Endothelial cell of umbilical vein (primary cell): ENCODE data around the gene SATB2. TPM values are rescaled to one million over a fixed set of nuclear protein-coding genes. Genes with fewer than 3 reads are reported as not detected.

Source experiments
- BruUV-seq: library from RNA; stranded (reverse); fragments of 400-500 nt; replicated peaks from 2 replicates; lab custom pipeline; 2021; lab: Mats Ljungman, UMichigan
- CTCF ChIA-PET: fragments of 300-600, 350-600 bp; sonication (Branson Sonifier 250); formaldehyde crosslinking; loops from one replicate; lab custom pipeline; 2021; ENCODE audit warnings: antibody characterized with exemption, inconsistent platforms; lab: Charles Lee
- POLR2A ChIA-PET: fragments of 300-600, 350-600 bp; sonication (Branson Sonifier 250); formaldehyde crosslinking; loops from one replicate; lab custom pipeline; 2021; ENCODE audit warnings: antibody characterized with exemption, inconsistent platforms; lab: Charles Lee
- DNase-seq: peaks from one replicate; pipeline ENCODE4 v3.0.0-alpha.2; 2011; ENCODE audit warnings: low read depth, low spot score
- FAIRE-seq: peaks from 2 replicates; lab custom pipeline; 2011; peaks lifted over from hg19 to GRCh38; lab: Jason Lieb, UNC
- H2AFZ ChIP-seq: 2 replicates; pipeline ENCODE4 v1.6.0; 2012; ENCODE audit warnings: low read depth, low read length, control low read depth, inconsistent platforms
- H3K27ac ChIP-seq: 2 replicates; pipeline ENCODE4 v1.5.1; 2011; ENCODE audit warnings: low read depth, mild to moderate bottlenecking, control low read depth, low read length, moderate library complexity; ENCODE audit not compliant: insufficient read depth
- H3K27me3 ChIP-seq, 2 experiments: 2 replicates each; pipeline versions ENCODE4 v1.6.0 to v1.6.1; 2011; ENCODE audit warnings: low read length in 2 of 2, mixed read lengths in 1 of 2; ENCODE audit not compliant: control insufficient read depth in 2 of 2, insufficient read depth in 2 of 2
- H3K36me3 ChIP-seq, 2 experiments: 2 replicates in 1 of 2; 3 replicates in 1 of 2; pipeline ENCODE4 v1.5.1; 2011; ENCODE audit warnings: low read length in 2 of 2, mild to moderate bottlenecking in 1 of 2, moderate library complexity in 1 of 2; ENCODE audit not compliant: control insufficient read depth in 2 of 2, insufficient read depth in 2 of 2; ENCODE audit errors: extremely low read depth in 1 of 2
- H3K4me1 ChIP-seq: 3 replicates; pipeline ENCODE4 v1.5.1; 2011; ENCODE audit warnings: mild to moderate bottlenecking, low read length; ENCODE audit not compliant: control insufficient read depth, insufficient read depth; ENCODE audit errors: extremely low read depth
- H3K4me2 ChIP-seq: 2 replicates; pipeline ENCODE4 v1.6.1; 2011; ENCODE audit warnings: low read length, control low read depth, mixed read lengths; ENCODE audit not compliant: insufficient read depth
- H3K4me3 ChIP-seq, 3 experiments: fragments of 200-600 bp in 1 of 3; sonication (generic), shearing (Covaris generic) in 1 of 3; replicated peaks in 1 of 3; 2 replicates each; pipeline ENCODE4 v1.5.1; 2011 to 2016; ENCODE audit warnings: control low read depth in 3 of 3, low read length in 3 of 3, mild to moderate bottlenecking in 2 of 3, inconsistent platforms in 1 of 3, low read depth in 1 of 3, moderate library complexity in 1 of 3; ENCODE audit not compliant: insufficient read depth in 1 of 3
- H3K79me2 ChIP-seq: 2 replicates; pipeline ENCODE4 v1.6.0; 2012; ENCODE audit warnings: low read length, inconsistent platforms; ENCODE audit not compliant: control insufficient read depth, insufficient read depth
- H3K9ac ChIP-seq: replicated peaks from 2 replicates; pipeline ENCODE3; 2011; ENCODE audit warnings: low read length, control low read depth; ENCODE audit not compliant: insufficient read depth; ENCODE audit errors: extremely low read depth
- H3K9me1 ChIP-seq: replicated peaks from 3 replicates; pipeline ENCODE4 v1.6.0; 2011; ENCODE audit warnings: mild to moderate bottlenecking, low read length; ENCODE audit not compliant: control insufficient read depth, insufficient read depth; ENCODE audit errors: extremely low read depth
- H3K9me3 ChIP-seq: replicated peaks from 2 replicates; pipeline ENCODE4 v1.5.1; 2012; ENCODE audit warnings: low read length, inconsistent platforms; ENCODE audit not compliant: control insufficient read depth, insufficient read depth
- H4K20me1 ChIP-seq: replicated peaks from 2 replicates; pipeline ENCODE3; 2011; ENCODE audit warnings: mild to moderate bottlenecking, low read length; ENCODE audit not compliant: control insufficient read depth, insufficient read depth; ENCODE audit errors: extremely low read depth
- CTCF ChIP-seq, 2 donors: IDR thresholded peaks; 1 replicate in 1 of 2; 2 replicates in 1 of 2; pipeline ENCODE4 v1.5.1; 2011; ENCODE audit warnings: low read length in 2 of 2, mild to moderate bottlenecking in 2 of 2, moderate library complexity in 2 of 2, control low read depth in 1 of 2, inconsistent platforms in 1 of 2, low read depth in 1 of 2; ENCODE audit not compliant: insufficient read depth in 1 of 2; ENCODE audit errors: extremely low read depth in 1 of 2
- EZH2 ChIP-seq: IDR thresholded peaks from 2 replicates; pipeline ENCODE4 v1.6.1; 2012; ENCODE audit warnings: borderline replicate concordance, low read depth, mild to moderate bottlenecking, moderate library complexity, low read length, inconsistent platforms; ENCODE audit not compliant: severe bottlenecking
- FOS ChIP-seq: IDR thresholded peaks from 2 replicates; pipeline ENCODE4 v1.6.1; 2011; ENCODE audit warnings: mild to moderate bottlenecking, low read length, moderate library complexity, borderline replicate concordance; ENCODE audit not compliant: insufficient read depth
- GATA2 ChIP-seq: IDR thresholded peaks from 2 replicates; pipeline ENCODE4 v1.7.0; 2011; ENCODE audit warnings: low read depth, mild to moderate bottlenecking, moderate library complexity, mixed read lengths, low read length; ENCODE audit not compliant: insufficient read length, insufficient read depth
- JUN ChIP-seq: IDR thresholded peaks from 2 replicates; pipeline ENCODE4 v1.6.1; 2011; ENCODE audit warnings: borderline replicate concordance, low read depth; ENCODE audit not compliant: insufficient read length, insufficient read depth
- MAX ChIP-seq: IDR thresholded peaks from 2 replicates; pipeline ENCODE4 v1.6.1; 2011; ENCODE audit not compliant: insufficient read depth, insufficient read length
- MYC ChIP-seq: IDR thresholded peaks from one replicate; pipeline ENCODE4 v1.6.1; 2011; ENCODE audit warnings: mild to moderate bottlenecking, low read depth, low read length
- POLR2A ChIP-seq: IDR thresholded peaks from 2 replicates; pipeline ENCODE4 v1.6.1; 2012; ENCODE audit warnings: low read depth, mild to moderate bottlenecking, control low read depth, low read length
- POLR2AphosphoS5 ChIP-seq: IDR thresholded peaks from 2 replicates; pipeline ENCODE4 v1.6.1; 2012; ENCODE audit warnings: low read depth, mild to moderate bottlenecking, control low read depth, low read length, moderate library complexity; ENCODE audit not compliant: insufficient read depth
- dilution Hi-C: fragments of 300-500 bp; cut with MboI; formaldehyde crosslinking; loops from one replicate; pipeline ENCODE4 v1.15.0; 2019; ENCODE audit warnings: low sequenced_read_pairs; ENCODE audit not compliant: extremely low pct_ligation_motif_present
- intact Hi-C: fragments of 100-400 bp; cut with micrococcal nuclease; formaldehyde crosslinking; loops from one replicate; pipeline ENCODE4 v1.10.0; 2022
- polyA plus RNA-seq, 4 experiments: library from polyadenylated mRNA; depleted of rRNA in 3 of 4; stranded (reverse) in 3 of 4; unstranded in 1 of 4; fragments of >200 nt; gene quantifications; 2 replicates each; pipeline versions ENCODE4 v1.2.1 to v1.2.3, GENCODE V29; 2011 to 2012; ENCODE audit warnings: missing spikeins in 1 of 4
- total RNA-seq: library from RNA; stranded (reverse); gene quantifications from 2 replicates; pipeline ENCODE4 v1.2.3, GENCODE V29; 2021

The SATB2 gene
- total and polyA plus RNA-seq, 2 donors (not counting 3 experiments of a cell fraction or from before 2014, with no cell fraction given): 0.47 to 1.1 TPM

GRCh38 chr2:199490049-199490448 is 32.3 kb upstream of the SATB2 start:
- no TSS peak for BruUV-seq
- H2AFZ ChIP-seq: no peak overlapping the region
- dilution Hi-C loops (no loop called here), intact Hi-C loops (no loop called here)
- POLR2A ChIA-PET: no interaction called here
- H3K4me2 ChIP-seq: no peak overlapping the region
- no peaks in the 10 kb centered on the region for H3K9me3 ChIP-seq
- no peaks in the 10 kb centered on the region for H3K27me3 ChIP-seq
- H3K9me1 ChIP-seq: no peaks in the 10 kb centered on the region
- CTCF ChIA-PET: interaction anchor here (1.2 to 8.7 kb wide), 6 partner anchors 20 to 1180 kb away, joined by 3 to 317 read pairs (median 48); no protein-coding TSS in a partner anchor
- H3K4me1 ChIP-seq: no peaks in the 10 kb centered on the region
- no peak for DNase-seq
- H3K27ac ChIP-seq: no peak overlapping the region
- no peak for TF ChIP-seq POLR2AphosphoS5
- TF ChIP-seq CTCF (IDR thresholded peaks at IDR 0.05; ENCODE audit: extremely low read depth in 1 of 2, insufficient read depth in 1 of 2, low read depth in 1 of 2, low read length in 2 of 2): no peak
- no peak for TF ChIP-seq GATA2
- TF ChIP-seq JUN: no peak
- TF ChIP-seq FOS: no peak
- no peak for TF ChIP-seq MAX
- TF ChIP-seq POLR2A: no peak
- no peak for TF ChIP-seq EZH2
- TF ChIP-seq MYC: no peak
- H3K9ac ChIP-seq: no peak overlapping the region
- H3K4me3 ChIP-seq: no peak overlapping the region
- H3K79me2 ChIP-seq: no peaks in the 10 kb centered on the region
- no peaks in the 10 kb centered on the region for H4K20me1 ChIP-seq
- H3K36me3 ChIP-seq: no peaks in the 10 kb centered on the region
- FAIRE-seq: no peak
